Parathyroid adenoma (tissue), 2 donors: ENCODE data around the gene SLF2.

ENCODE experiments used
- H2AFZ ChIP-seq: fragments of 300-600 bp; sonication (generic); one replicate; pipeline ENCODE4 v1.7.0; 2017; ENCODE audit warnings: antibody characterized with exemption, mild to moderate bottlenecking
- H3K27ac ChIP-seq: fragments of 300-600 bp; sonication (generic); one replicate; pipeline ENCODE4 v1.7.0; 2017
- H3K27me3 ChIP-seq: fragments of 300-600 bp; sonication (generic); one replicate; pipeline ENCODE4 v1.7.0; 2017; ENCODE audit warnings: low read length; ENCODE audit not compliant: control insufficient read depth, insufficient read depth
- H3K36me3 ChIP-seq: fragments of 300-600 bp; sonication (generic); one replicate; pipeline ENCODE4 v1.7.0; 2017; ENCODE audit warnings: low read length; ENCODE audit not compliant: control insufficient read depth, insufficient read depth
- H3K4me1 ChIP-seq: fragments of 300-600 bp; sonication (generic); one replicate; pipeline ENCODE4 v1.7.0; 2017; ENCODE audit warnings: control low read depth
- H3K4me2 ChIP-seq: fragments of 300-600 bp; sonication (generic); one replicate; pipeline ENCODE4 v1.7.0; 2017; ENCODE audit warnings: low read length
- H3K4me3 ChIP-seq: fragments of 300-600 bp; sonication (generic); one replicate; pipeline ENCODE4 v1.7.0; 2017; ENCODE audit warnings: low read depth, low read length
- H3K79me2 ChIP-seq: fragments of 300-600 bp; sonication (generic); one replicate; pipeline ENCODE4 v1.7.0; 2017; ENCODE audit warnings: control low read depth
- H3K9ac ChIP-seq: fragments of 300-600 bp; sonication (generic); one replicate; pipeline ENCODE4 v1.7.0; 2017; ENCODE audit warnings: mild to moderate bottlenecking
- H3K9me3 ChIP-seq: fragments of 300-600 bp; sonication (generic); one replicate; pipeline ENCODE4 v1.7.0; 2017; ENCODE audit warnings: low read length; ENCODE audit not compliant: control insufficient read depth
- CTCF ChIP-seq: fragments of 300-600 bp; sonication (generic); IDR thresholded peaks from one replicate; pipeline ENCODE4 v1.7.0; 2017; ENCODE audit warnings: antibody characterized with exemption, mild to moderate bottlenecking
- donor health status: primary hyperparathyroidism.

SLF2 gene

DNA sequence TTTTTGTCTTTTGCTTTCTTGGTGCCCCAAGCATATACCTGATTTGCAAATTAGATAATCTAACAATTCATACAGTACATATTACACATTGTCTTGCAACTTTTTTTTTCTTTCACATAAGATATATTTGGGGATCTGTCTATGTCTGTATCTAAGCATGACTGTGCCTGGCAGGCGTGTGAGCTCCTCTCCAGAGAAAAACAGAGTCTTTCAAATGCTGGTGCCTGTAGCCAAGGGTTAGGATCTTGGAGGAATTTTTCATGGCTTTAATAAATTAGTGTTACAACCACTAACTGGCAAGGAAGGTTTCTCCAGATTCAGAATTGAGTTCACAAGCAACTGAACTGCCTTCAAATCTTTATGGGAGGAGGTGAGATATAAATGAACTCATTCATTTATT is 14.8 kb upstream of the SLF2 start:
- Histone ChIP-seq H3K4me1 (no peaks in the 10 kb centered on the region), H3K27ac (no peak overlapping the region), H3K79me2 (no peaks in the 10 kb centered on the region), H3K9ac (no peak overlapping the region), H3K36me3 (no peaks in the 10 kb centered on the region), H3K9me3 (no peaks in the 10 kb centered on the region), H3K4me3 (no peak overlapping the region), H2AFZ (no peak overlapping the region), H3K4me2 (no peak overlapping the region), H3K27me3 (no peaks in the 10 kb centered on the region)
- TF ChIP-seq CTCF: no peak

- H3K4me2 ChIP-seq: no peak overlapping the region
- no peak for TF ChIP-seq CTCF
- H3K27ac ChIP-seq: no peak overlapping the region
- no peaks in the 10 kb centered on the region for H3K79me2 ChIP-seq
- H3K27me3 ChIP-seq: no peaks in the 10 kb centered on the region
- H3K4me3 ChIP-seq: no peak overlapping the region
- H2AFZ ChIP-seq: no peak overlapping the region
- H3K9me3 ChIP-seq: no peaks in the 10 kb centered on the region
- no peaks in the 10 kb centered on the region for H3K4me1 ChIP-seq
- no peaks in the 10 kb centered on the region for H3K36me3 ChIP-seq
- no peak overlapping the region for H3K9ac ChIP-seq
Observed at GRCh38 chr10:100899171-100899570, 13.6 kb upstream of the SLF2 start.

GRCh38 chr10:100901051-100901450 is 11.7 kb upstream of the SLF2 start:
- Histone ChIP-seq H3K4me1 (no peaks in the 10 kb centered on the region), H2AFZ (no peak overlapping the region), H3K9ac (no peak overlapping the region), H3K4me3 (no peak overlapping the region), H3K36me3 (no peaks in the 10 kb centered on the region), H3K27ac (no peak overlapping the region), H3K27me3 (no peaks in the 10 kb centered on the region), H3K9me3 (no peaks in the 10 kb centered on the region), H3K79me2 (no peaks in the 10 kb centered on the region), H3K4me2 (no peak overlapping the region)
- no peak for TF ChIP-seq CTCF

DNA sequence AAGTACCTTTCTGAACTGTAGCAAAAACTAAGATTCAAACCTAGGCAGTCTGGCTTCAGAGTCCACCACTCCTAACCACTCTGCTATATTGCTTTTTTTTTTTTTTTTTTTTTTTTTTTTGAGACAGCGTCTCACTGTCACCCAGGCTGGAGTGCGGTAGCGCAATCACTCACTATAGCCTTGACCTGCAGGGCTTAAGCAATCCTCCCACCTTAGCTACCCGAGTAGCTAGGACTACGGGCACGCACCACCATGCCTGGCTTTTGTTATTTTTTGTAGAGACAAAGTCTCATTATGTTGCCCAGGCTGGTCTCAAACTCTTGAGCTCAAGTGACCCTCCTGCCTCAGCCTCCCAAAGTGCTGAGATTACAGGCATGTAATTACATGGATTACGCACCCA is 10.1 kb upstream of the SLF2 start:
- no peak for TF ChIP-seq CTCF
- no peak overlapping the region for H3K4me2 ChIP-seq
- H3K27me3 ChIP-seq: no peaks in the 10 kb centered on the region
- H3K4me3 ChIP-seq: no peak overlapping the region
- H3K4me1 ChIP-seq: no peaks in the 10 kb centered on the region
- H3K27ac ChIP-seq: no peak overlapping the region
- no peak overlapping the region for H3K9ac ChIP-seq
- no peaks in the 10 kb centered on the region for H3K36me3 ChIP-seq
- H2AFZ ChIP-seq: no peak overlapping the region
- H3K9me3 ChIP-seq: no peaks in the 10 kb centered on the region
- no peaks in the 10 kb centered on the region for H3K79me2 ChIP-seq

DNA sequence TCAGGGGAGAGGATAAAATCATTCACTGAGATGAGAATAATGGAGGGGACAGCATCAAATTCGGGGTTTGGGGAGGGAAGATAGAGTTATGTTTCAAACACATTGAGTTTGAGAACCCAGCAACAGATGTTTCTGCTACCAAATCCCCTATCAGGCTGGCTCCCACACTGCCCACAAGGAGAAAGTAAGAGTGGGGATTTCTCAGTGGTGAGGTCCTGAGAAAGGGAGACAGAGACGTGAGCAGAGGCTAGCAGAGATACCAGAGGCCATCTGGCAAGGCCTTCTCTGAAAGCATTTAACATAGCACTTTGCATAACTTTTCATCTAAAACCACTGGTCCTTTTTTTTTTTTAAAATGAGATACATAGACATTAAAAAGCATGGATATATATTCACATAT is 7.8 kb upstream of the SLF2 start:
- H3K4me1 ChIP-seq: no peaks in the 10 kb centered on the region
- H3K27ac ChIP-seq: no peak overlapping the region
- no peaks in the 10 kb centered on the region for H3K9me3 ChIP-seq
- no peaks in the 10 kb centered on the region for H3K79me2 ChIP-seq
- no peak overlapping the region for H3K4me2 ChIP-seq
- no peak overlapping the region for H3K9ac ChIP-seq
- H3K27me3 ChIP-seq: no peaks in the 10 kb centered on the region
- no peak overlapping the region for H3K4me3 ChIP-seq
- H2AFZ ChIP-seq: no peak overlapping the region
- no peak for TF ChIP-seq CTCF
- no peaks in the 10 kb centered on the region for H3K36me3 ChIP-seq
